ENCODE data around the gene SYTL5.

The SYTL5 gene

GRCh38 chrX:37967714-37968113 lies 38.6 kb upstream of the SYTL5 start:
- H4K91ac ChIP-seq (ENCODE audit: low read length), result no peak overlapping the region
- H3K4me2 ChIP-seq (ENCODE audit: low read length, poor library complexity, severe bottlenecking), result no peak overlapping the region
- H3K23ac ChIP-seq (ENCODE audit: low read length in 2 of 2), result no peak overlapping the region
- H2BK12ac ChIP-seq (ENCODE audit: low read length in 2 of 2), result no peak overlapping the region
- H4K8ac ChIP-seq (ENCODE audit: low read length), result no peak overlapping the region
- no peaks in the 10 kb centered on the region for H3K36me3 ChIP-seq (ENCODE audit: control insufficient read depth in 1 of 2, insufficient read depth in 2 of 2, low read depth in 1 of 2, low read length in 2 of 2)
- no peak overlapping the region for H2BK120ac ChIP-seq (ENCODE audit: low read depth, low read length)
- H3K27me3 ChIP-seq (ENCODE audit: control insufficient read depth in 1 of 2, insufficient read depth in 1 of 2, low read length in 2 of 2), result no peaks in the 10 kb centered on the region
- no peak overlapping the region for H3K18ac ChIP-seq (ENCODE audit: low read depth in 1 of 2, low read length in 2 of 2)
- no peak overlapping the region for H2AK5ac ChIP-seq (ENCODE audit: low read length, severe bottlenecking)
- H2BK5ac ChIP-seq (ENCODE audit: low read depth, low read length, poor library complexity, severe bottlenecking), result no peak overlapping the region
- H3K4me3 ChIP-seq (ENCODE audit: insufficient read depth in 1 of 2, low read depth in 1 of 2, low read length in 2 of 2), result no peak overlapping the region
- WGBS, result 84% methylated on average over 2 of the region's 2 CpGs
- H3K9me3 ChIP-seq (ENCODE audit: control insufficient read depth, low read length), result no peaks in the 10 kb centered on the region
- H3K4me1 ChIP-seq (ENCODE audit: control insufficient read depth, insufficient read depth, low read depth, low read length), result no peaks in the 10 kb centered on the region
- no peak overlapping the region for H2AFZ ChIP-seq (ENCODE audit: low read depth, low read length)
- no peak overlapping the region for H3K14ac ChIP-seq (ENCODE audit: low read length in 2 of 2)
- DNase-seq, result no peak
- no peak overlapping the region for H2BK15ac ChIP-seq (ENCODE audit: low read depth, poor library complexity, severe bottlenecking)
- H3K9ac ChIP-seq (ENCODE audit: low read length), result no peak overlapping the region
- H3K79me1 ChIP-seq (replicated peaks; ENCODE audit: low read length, poor library complexity, severe bottlenecking), result no peaks in the 10 kb centered on the region
- no peak overlapping the region for H3K4ac ChIP-seq (ENCODE audit: low read depth in 1 of 2, low read length in 2 of 2)
- no peak overlapping the region for H3K27ac ChIP-seq (ENCODE audit: low read length, poor library complexity, severe bottlenecking)

GRCh38 chrX:37975421-37975820 lies 30.9 kb upstream of the SYTL5 start:
- Histone ChIP-seq H3K27ac (ENCODE audit: low read length, poor library complexity, severe bottlenecking) (no peak overlapping the region), H2AFZ (ENCODE audit: low read depth, low read length) (no peak overlapping the region), H4K91ac (ENCODE audit: low read length) (no peak overlapping the region), H2AK5ac (ENCODE audit: low read length, severe bottlenecking) (no peak overlapping the region), H3K36me3 (ENCODE audit: control insufficient read depth in 1 of 2, insufficient read depth in 2 of 2, low read depth in 1 of 2, low read length in 2 of 2) (no peaks in the 10 kb centered on the region), H4K8ac (ENCODE audit: low read length) (no peak overlapping the region), H3K4me2 (ENCODE audit: low read length, poor library complexity, severe bottlenecking) (no peak overlapping the region), H2BK5ac (ENCODE audit: low read depth, low read length, poor library complexity, severe bottlenecking) (no peak overlapping the region), H2BK120ac (ENCODE audit: low read depth, low read length) (no peak overlapping the region), H3K4me3 (ENCODE audit: insufficient read depth in 1 of 2, low read depth in 1 of 2, low read length in 2 of 2) (no peak overlapping the region), H3K4me1 (ENCODE audit: control insufficient read depth, insufficient read depth, low read depth, low read length) (no peaks in the 10 kb centered on the region), H3K14ac (ENCODE audit: low read length in 2 of 2) (no peak overlapping the region), H2BK12ac (ENCODE audit: low read length in 2 of 2) (no peak overlapping the region), H3K9ac (ENCODE audit: low read length) (no peak overlapping the region), H3K79me1 (replicated peaks; ENCODE audit: low read length, poor library complexity, severe bottlenecking) (no peaks in the 10 kb centered on the region), H3K4ac (ENCODE audit: low read depth in 1 of 2, low read length in 2 of 2) (no peak overlapping the region), H3K18ac (ENCODE audit: low read depth in 1 of 2, low read length in 2 of 2) (no peak overlapping the region), H3K9me3 (ENCODE audit: control insufficient read depth, low read length) (no peaks in the 10 kb centered on the region), H3K27me3 (ENCODE audit: control insufficient read depth in 1 of 2, insufficient read depth in 1 of 2, low read length in 2 of 2) (peaks cover 0 to 3% of the 10 kb centered on the region in 2 experiments), H2BK15ac (ENCODE audit: low read depth, poor library complexity, severe bottlenecking) (no peak overlapping the region), H3K23ac (ENCODE audit: low read length in 2 of 2) (no peak overlapping the region)
- DNase-seq, result no peak
- no CpG with 5 or more reads among the region's 3 CpGs for WGBS

GRCh38 chrX:37976153-37976552 lies 30.2 kb upstream of the SYTL5 start:
- no peaks in the 10 kb centered on the region for H3K9me3 ChIP-seq (ENCODE audit: control insufficient read depth, low read length)
- H2BK12ac ChIP-seq (ENCODE audit: low read length in 2 of 2), result no peak overlapping the region
- WGBS, result no CpG with 5 or more reads among the region's 1 CpG

GRCh38 chrX:37984880-37985279 lies 21.5 kb upstream of the SYTL5 start:
- Histone ChIP-seq H3K27ac (ENCODE audit: low read length, poor library complexity, severe bottlenecking) (no peak overlapping the region), H3K14ac (ENCODE audit: low read length in 2 of 2) (no peak overlapping the region), H3K79me1 (replicated peaks; ENCODE audit: low read length, poor library complexity, severe bottlenecking) (no peaks in the 10 kb centered on the region), H3K36me3 (ENCODE audit: control insufficient read depth in 1 of 2, insufficient read depth in 2 of 2, low read depth in 1 of 2, low read length in 2 of 2) (no peaks in the 10 kb centered on the region), H3K23ac (ENCODE audit: low read length in 2 of 2) (no peak overlapping the region), H4K91ac (ENCODE audit: low read length) (no peak overlapping the region), H3K18ac (ENCODE audit: low read depth in 1 of 2, low read length in 2 of 2) (no peak overlapping the region), H2BK12ac (ENCODE audit: low read length in 2 of 2) (no peak overlapping the region), H2AFZ (ENCODE audit: low read depth, low read length) (no peak overlapping the region), H3K27me3 (ENCODE audit: control insufficient read depth in 1 of 2, insufficient read depth in 1 of 2, low read length in 2 of 2) (peaks cover 0 to 14% of the 10 kb centered on the region in 2 experiments), H3K4me3 (ENCODE audit: insufficient read depth in 1 of 2, low read depth in 1 of 2, low read length in 2 of 2) (no peak overlapping the region), H2BK120ac (ENCODE audit: low read depth, low read length) (no peak overlapping the region), H3K4me2 (ENCODE audit: low read length, poor library complexity, severe bottlenecking) (no peak overlapping the region), H3K9me3 (ENCODE audit: control insufficient read depth, low read length) (peaks cover 4% of the 10 kb centered on the region), H4K8ac (ENCODE audit: low read length) (no peak overlapping the region), H3K4ac (ENCODE audit: low read depth in 1 of 2, low read length in 2 of 2) (no peak overlapping the region), H2BK5ac (ENCODE audit: low read depth, low read length, poor library complexity, severe bottlenecking) (no peak overlapping the region), H2AK5ac (ENCODE audit: low read length, severe bottlenecking) (no peak overlapping the region), H3K4me1 (ENCODE audit: control insufficient read depth, insufficient read depth, low read depth, low read length) (no peaks in the 10 kb centered on the region), H2BK15ac (ENCODE audit: low read depth, poor library complexity, severe bottlenecking) (no peak overlapping the region), H3K9ac (ENCODE audit: low read length) (no peak overlapping the region)
- no peak for DNase-seq

More at GRCh38 chrX:37976153-37976552, 30.2 kb upstream of the SYTL5 start:
- Histone ChIP-seq H3K14ac (ENCODE audit: low read length in 2 of 2) (no peak overlapping the region), H3K4me3 (ENCODE audit: insufficient read depth in 1 of 2, low read depth in 1 of 2, low read length in 2 of 2) (no peak overlapping the region), H2AK5ac (ENCODE audit: low read length, severe bottlenecking) (no peak overlapping the region), H3K27me3 (ENCODE audit: control insufficient read depth in 1 of 2, insufficient read depth in 1 of 2, low read length in 2 of 2) (peaks cover 0 to 10% of the 10 kb centered on the region in 2 experiments), H3K4me2 (ENCODE audit: low read length, poor library complexity, severe bottlenecking) (no peak overlapping the region), H3K27ac (ENCODE audit: low read length, poor library complexity, severe bottlenecking) (no peak overlapping the region), H3K4me1 (ENCODE audit: control insufficient read depth, insufficient read depth, low read depth, low read length) (no peaks in the 10 kb centered on the region), H3K36me3 (ENCODE audit: control insufficient read depth in 1 of 2, insufficient read depth in 2 of 2, low read depth in 1 of 2, low read length in 2 of 2) (no peaks in the 10 kb centered on the region), H2AFZ (ENCODE audit: low read depth, low read length) (no peak overlapping the region), H2BK120ac (ENCODE audit: low read depth, low read length) (no peak overlapping the region), H2BK5ac (ENCODE audit: low read depth, low read length, poor library complexity, severe bottlenecking) (no peak overlapping the region), H4K91ac (ENCODE audit: low read length) (no peak overlapping the region), H3K79me1 (replicated peaks; ENCODE audit: low read length, poor library complexity, severe bottlenecking) (no peaks in the 10 kb centered on the region), H3K9ac (ENCODE audit: low read length) (no peak overlapping the region), H2BK15ac (ENCODE audit: low read depth, poor library complexity, severe bottlenecking) (no peak overlapping the region), H3K4ac (ENCODE audit: low read depth in 1 of 2, low read length in 2 of 2) (no peak overlapping the region), H4K8ac (ENCODE audit: low read length) (no peak overlapping the region), H3K18ac (ENCODE audit: low read depth in 1 of 2, low read length in 2 of 2) (no peak overlapping the region), H3K23ac (ENCODE audit: low read length in 2 of 2) (no peak overlapping the region)
- DNase-seq, result peak; percentile 50

Measured in mesenchymal stem cell (in vitro differentiated cells and primary cell).